GM12878 (cell line): ENCODE measurements around the gene VWA8. TPM values are rescaled to one million over a fixed set of nuclear protein-coding genes. Genes with fewer than 3 reads are reported as not detected.
A peak's percentile ranks its signal among the peaks of the same experiment; 100 is the strongest.

Experiments
- ATAC-seq: fragments of 200-7000 bp; cut with Tn5 transposase; 3 replicates; pipeline ENCODE4 v1.9.1; 2020; ENCODE audit warnings: mild to moderate bottlenecking, moderate library complexity
- BruUV-seq: library from RNA; stranded (reverse); fragments of 400-500 nt; replicated peaks from 2 replicates; lab custom pipeline; 2021; lab: Mats Ljungman, UMichigan
- CTCF ChIA-PET: fragments of 300-600 bp; sonication (Branson Sonifier 250); formaldehyde crosslinking; extraction: SDS; loops from one replicate; lab custom pipeline; 2021; ENCODE audit warnings: inconsistent platforms; lab: Yijun Ruan, JAX
- POLR2A ChIA-PET: fragments of 350-600 bp; formaldehyde crosslinking; extraction: SDS; loops from one replicate; lab custom pipeline; 2021; ENCODE audit warnings: inconsistent platforms; lab: Charles Lee
- RAD21 ChIA-PET: fragments of 300-600 bp; sonication (Branson Sonifier 250); formaldehyde crosslinking; loops from one replicate; lab custom pipeline; 2023; ENCODE audit warnings: antibody characterized with exemption; ENCODE audit not compliant: unreplicated experiment; lab: Charles Lee
- SMC1A ChIA-PET: fragments of 300-600 bp; sonication (Branson Sonifier 250); formaldehyde crosslinking; loops from one replicate; lab custom pipeline; 2023; ENCODE audit not compliant: unreplicated experiment, uncharacterized antibody; lab: Charles Lee
- DNase-seq: peaks from one replicate; pipeline ENCODE4 v3.0.0-alpha.2; 2011; ENCODE audit warnings: low read depth, low spot score
- FAIRE-seq: peaks from 3 replicates; lab custom pipeline; 2011; peaks lifted over from hg19 to GRCh38; lab: Jason Lieb, UNC
- H2AFZ ChIP-seq: 2 replicates; pipeline ENCODE4 v1.6.0; 2011; ENCODE audit warnings: low read depth, low read length, control low read depth; ENCODE audit not compliant: control insufficient read depth
- H3K27ac ChIP-seq: 2 replicates; pipeline ENCODE4 v1.5.1; 2011; ENCODE audit warnings: control low read depth; ENCODE audit not compliant: control insufficient read depth, insufficient read depth
- H3K27me3 ChIP-seq, 2 experiments: replicated peaks in 1 of 2; 2 replicates each; pipeline versions ENCODE4 v1.6.0 to v1.6.1; 2011; ENCODE audit warnings: low read length in 1 of 2; ENCODE audit not compliant: control insufficient read depth in 2 of 2, insufficient read depth in 2 of 2
- H3K36me3 ChIP-seq, 2 experiments: 2 replicates each; pipeline ENCODE4 v1.5.1; 2011; ENCODE audit warnings: low read length in 1 of 2; ENCODE audit not compliant: control insufficient read depth in 2 of 2, insufficient read depth in 2 of 2
- H3K4me1 ChIP-seq: 2 replicates; pipeline ENCODE4 v1.6.1; 2011; ENCODE audit warnings: mild to moderate bottlenecking, low read length, moderate library complexity, mixed read lengths; ENCODE audit not compliant: control insufficient read depth, insufficient read depth
- H3K4me2 ChIP-seq: 2 replicates; pipeline ENCODE4 v1.6.0; 2011; ENCODE audit warnings: control low read depth; ENCODE audit not compliant: control insufficient read depth, insufficient read depth
- H3K4me3 ChIP-seq: fragments of 200-600 bp; sonication (generic); 2 replicates; pipeline ENCODE4 v1.5.1; 2016
- H3K79me2 ChIP-seq: 2 replicates; pipeline ENCODE4 v1.6.0; 2011; ENCODE audit warnings: low read length; ENCODE audit not compliant: control insufficient read depth, insufficient read depth
- H3K9ac ChIP-seq: 2 replicates; pipeline ENCODE4 v1.8.0; 2011; ENCODE audit warnings: low read length, control low read depth, mixed read lengths; ENCODE audit not compliant: control insufficient read depth, insufficient read depth
- H3K9me3 ChIP-seq: replicated peaks from 3 replicates; pipeline ENCODE4 v1.5.1; 2011; ENCODE audit warnings: mild to moderate bottlenecking, low read length; ENCODE audit not compliant: control insufficient read depth, insufficient read depth
- H4K20me1 ChIP-seq: 2 replicates; pipeline ENCODE4 v1.6.0; 2011; ENCODE audit not compliant: control insufficient read depth, insufficient read depth
- ATF3 ChIP-seq: IDR thresholded peaks from 2 replicates; pipeline ENCODE4 v1.6.1; 2011; ENCODE audit warnings: low read depth, mild to moderate bottlenecking, low read length, moderate library complexity, borderline replicate concordance; ENCODE audit errors: extremely low read depth
- CBX5 ChIP-seq: sonication (generic); IDR thresholded peaks from 2 replicates; pipeline ENCODE4 v1.6.1; 2016; ENCODE audit warnings: low read depth, moderate library complexity, mild to moderate bottlenecking, inconsistent platforms
- MLLT1 ChIP-seq: fragments of 450-650 bp; IDR thresholded peaks from 2 replicates; pipeline ENCODE4 v1.6.1; 2016; ENCODE audit warnings: mild to moderate bottlenecking
- MYC ChIP-seq: IDR thresholded peaks from 2 replicates; pipeline ENCODE4 v1.6.1; 2011; ENCODE audit warnings: mild to moderate bottlenecking, low read length, moderate library complexity, inconsistent platforms; ENCODE audit not compliant: insufficient read depth, insufficient replicate concordance, insufficient read length, severe bottlenecking
- SPI1 ChIP-seq: IDR thresholded peaks from 2 replicates; pipeline ENCODE4 v1.6.1; 2011; ENCODE audit warnings: low read depth, mild to moderate bottlenecking, low read length, moderate library complexity, borderline replicate concordance; ENCODE audit not compliant: insufficient read depth
- ZNF687 ChIP-seq: fragments of 450-650 bp; IDR thresholded peaks from 2 replicates; pipeline ENCODE4 v1.6.1; 2017; ENCODE audit warnings: mild to moderate bottlenecking, moderate library complexity
- ZZZ3 ChIP-seq: IDR thresholded peaks from 2 replicates; pipeline ENCODE4 v1.6.1; 2011; ENCODE audit warnings: low read depth; ENCODE audit not compliant: control insufficient read depth, insufficient read length
- WGBS: methylation state at CpG from one replicate; pipeline ENCODE4 v1.1.6; 2016; ENCODE audit warnings: low lambda C conversion rate; ENCODE audit not compliant: insufficient replicate concordance, insufficient coverage; ENCODE audit errors: missing lambda C conversion rate; 5-methylcytosine and 5-hydroxymethylcytosine counted together
- in situ Hi-C: fragments of 300-500 bp; cut with MboI; formaldehyde crosslinking; loops from 9 replicates; pipeline ENCODE4 v1.14.3; 2018; ENCODE audit warnings: mixed read lengths
- intact Hi-C: fragments of 100-400 bp; cut with micrococcal nuclease; formaldehyde crosslinking; loops from one replicate; pipeline ENCODE4 v1.14.2; 2022; ENCODE audit not compliant: unreplicated experiment
- polyA plus RNA-seq, 11 experiments: library from polyadenylated mRNA; depleted of rRNA in 4 of 11; unstranded in 6 of 11; stranded (reverse) in 5 of 11; fragments of >200 nt; fragmentation: Nextera tagmentation in 4 of 11; fragmentation: Illumina TruSeq in 1 of 11; extraction: Ambion mirVana in 4 of 11; extraction: Trizol in 1 of 11; gene quantifications; 1 replicate in 1 of 11; 2 replicates in 10 of 11; pipeline versions ENCODE4 v1.2.1 to v1.2.3, GENCODE V29; 2011 to 2016; ENCODE audit warnings: inconsistent platforms in 2 of 11, missing spikeins in 2 of 11, low read depth in 1 of 11
- total RNA-seq, 4 experiments: library from RNA; depleted of rRNA in 3 of 4; stranded (reverse); fragments of >200 nt in 3 of 4; fragmentation: Illumina TruSeq in 1 of 4; extraction: Trizol in 1 of 4; gene quantifications; 2 replicates each; pipeline versions ENCODE4 v1.2.1 to v1.2.3, GENCODE V29; 2013 to 2021

Gene VWA8
- total and polyA plus RNA-seq, 10 of the 15 experiments (the other 5 are each of a cell fraction or from before 2014, with no cell fraction given) = 3.0 to 21.8 (median 13.5) TPM

DNA sequence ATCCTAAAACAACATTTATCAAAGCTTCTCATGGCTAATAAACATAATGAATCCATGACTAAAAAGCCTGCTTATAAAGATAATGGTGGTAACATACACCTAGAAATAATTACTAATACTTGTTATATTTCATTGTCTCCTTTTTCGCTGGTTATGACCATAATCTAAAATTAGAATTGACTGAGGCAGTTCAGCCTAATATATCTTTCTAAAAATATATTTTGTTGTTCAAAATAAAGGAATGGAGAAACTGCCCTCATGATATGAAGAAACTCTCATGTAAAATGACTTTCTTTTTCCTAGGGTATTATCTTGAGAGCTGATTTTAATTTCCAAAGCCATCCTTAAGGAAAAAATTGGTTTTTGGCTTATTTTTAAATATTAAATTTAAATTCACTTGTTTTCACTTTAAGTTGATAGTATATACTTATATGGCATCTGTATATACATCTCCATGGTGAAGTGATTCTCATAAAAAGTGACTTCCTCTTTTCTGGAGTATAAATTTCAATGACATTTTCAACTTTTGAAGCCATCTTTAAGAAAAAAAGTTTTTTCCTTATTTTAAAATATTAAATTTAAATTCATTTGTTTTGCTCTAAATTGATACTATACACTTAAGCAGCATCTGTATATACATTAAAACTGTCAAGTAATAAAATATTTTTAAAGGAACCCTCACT is 204.6 kb downstream of the VWA8 start:
- Histone ChIP-seq H3K27ac (no peak overlapping the region), H3K79me2 (no peaks in the 10 kb centered on the region), H3K4me2 (no peak overlapping the region), H3K9me3 (no peaks in the 10 kb centered on the region), H4K20me1 (no peaks in the 10 kb centered on the region), H3K27me3 (no peaks in the 10 kb centered on the region), H3K9ac (no peak overlapping the region), H2AFZ (no peak overlapping the region), H3K4me3 (no peak overlapping the region), H3K4me1 (no peaks in the 10 kb centered on the region), H3K36me3 (no peaks in the 10 kb centered on the region)
- SMC1A ChIA-PET = interaction anchor here (1.3 kb wide), 1 partner anchor 85 kb away, joined by 3 read pairs; no protein-coding TSS in a partner anchor
- TF ChIP-seq SPI1 (peak; percentile 60; the same call in 1 of the 2 replicates), MYC (no peak)
- RAD21 ChIA-PET = interaction anchor here (1.9 kb wide), 1 partner anchor 10 kb away, joined by 4 read pairs; no protein-coding TSS in a partner anchor
- POLR2A ChIA-PET = no interaction called here
- FAIRE-seq (no peak), ATAC-seq (no peak), DNase-seq (no peak)
- CTCF ChIA-PET = no interaction called here
- in situ Hi-C loops (no loop called here), intact Hi-C loops (no loop called here)
- BruUV-seq = no TSS peak
- 100% methylated on average over 1 of the region's 1 CpG for WGBS

GRCh38 chr13:41751734-41752445 is 209.0 kb downstream of the VWA8 start:
- FAIRE-seq (no peak), ATAC-seq (no peak), DNase-seq (no peak)
- in situ Hi-C loops (no loop called here), intact Hi-C loops (no loop called here)
- Histone ChIP-seq H3K4me1 (no peaks in the 10 kb centered on the region), H3K27ac (no peak overlapping the region), H3K9me3 (no peaks in the 10 kb centered on the region), H3K4me3 (no peak overlapping the region), H4K20me1 (no peaks in the 10 kb centered on the region), H3K27me3 (no peaks in the 10 kb centered on the region), H3K79me2 (no peaks in the 10 kb centered on the region), H3K36me3 (no peaks in the 10 kb centered on the region), H3K4me2 (no peak overlapping the region), H3K9ac (no peak overlapping the region), H2AFZ (no peak overlapping the region)
- POLR2A ChIA-PET = interaction anchor here (1.6 kb wide), 1 partner anchor 8 kb away, joined by 5 read pairs; no protein-coding TSS in a partner anchor
- no peak for TF ChIP-seq CBX5
- no peak for TF ChIP-seq MLLT1
- no peak for TF ChIP-seq ZZZ3
- no peak for TF ChIP-seq ZNF687
- TF ChIP-seq ATF3 = no peak
- SMC1A ChIA-PET = interaction anchor here (0.6 to 2.7 kb wide), 5 partner anchors 9 to 84 kb away, joined by 3 to 9 read pairs (median 4); no protein-coding TSS in a partner anchor
- no TSS peak for BruUV-seq
- 97% methylated on average over 3 of the region's 3 CpGs for WGBS
- RAD21 ChIA-PET = no interaction called here
- CTCF ChIA-PET = interaction anchor here (0.6 kb wide), 1 partner anchor 14 kb away, joined by 3 read pairs; no protein-coding TSS in a partner anchor
